HG03575 (cell line): ENCODE measurements around the gene SFRP4.
"Not testable (repeated sequence)": the region's sequence is repeated elsewhere in the genome, so short reads cannot be mapped to it uniquely, and the experiment has no call there.

ENCODE experiments used
- ATAC-seq: cut with Tn5 transposase; IDR thresholded peaks from one replicate; pipeline ENCODE4 v1.9.1; 2021; ENCODE audit not compliant: unreplicated experiment, insufficient number of reproducible peaks, low FRiP score; ENCODE audit errors: extremely low read depth

SFRP4 gene

GRCh38 chr7:37916673-37917660, at the start of gene SFRP4:
TSS of gene SFRP4 (minus strand) at chr7:37916817. CDS start at chr7:37916537, 280 bp downstream.
- ATAC-seq, result no peak

GRCh38 chr7:37964196-37964595, 47.6 kb upstream of the SFRP4 start:
- ATAC-seq, result no peak

- no peak for ATAC-seq
These were observed 44.6 kb upstream of the SFRP4 start for GRCh38 chr7:37961251-37961650.

GRCh38 chr7:37960483-37960882, 43.9 kb upstream of the SFRP4 start:
- ATAC-seq, result no peak

GRCh38 chr7:37957221-37957970, 40.8 kb upstream of the SFRP4 start:
- no peak for ATAC-seq

- no peak for ATAC-seq
These were observed 40.2 kb upstream of the SFRP4 start for GRCh38 chr7:37956791-37957190.

GRCh38 chr7:37954217-37954616, 37.6 kb upstream of the SFRP4 start:
- not testable (repeated sequence) for ATAC-seq

GRCh38 chr7:37952240-37952639, 35.6 kb upstream of the SFRP4 start:
- no peak for ATAC-seq

- ATAC-seq, result no peak
These were observed 31.3 kb upstream of the SFRP4 start for GRCh38 chr7:37947941-37948210.

- no peak for ATAC-seq
These were observed 30.7 kb upstream of the SFRP4 start for GRCh38 chr7:37947138-37947940.

GRCh38 chr7:37945336-37945735, 28.7 kb upstream of the SFRP4 start:
- ATAC-seq, result no peak

GRCh38 chr7:37944737-37945054, 28.1 kb upstream of the SFRP4 start:
- no peak for ATAC-seq

GRCh38 chr7:37943905-37944736, 27.5 kb upstream of the SFRP4 start:
- no peak for ATAC-seq

- ATAC-seq, result no peak
These were observed 26.5 kb upstream of the SFRP4 start for GRCh38 chr7:37942934-37943610.

- no peak for ATAC-seq
These were observed 16.5 kb upstream of the SFRP4 start for GRCh38 chr7:37933018-37933566.

- ATAC-seq, result no peak
These were observed 15.9 kb upstream of the SFRP4 start for GRCh38 chr7:37932543-37932942.

- no peak for ATAC-seq
These were observed 13.8 kb upstream of the SFRP4 start for GRCh38 chr7:37930226-37930948.
